Ureter (tissue), 1 donor: Measurements from ENCODE around the gene PDZD8. TPM values are rescaled to one million over a fixed set of nuclear protein-coding genes. Genes with fewer than 3 reads are reported as not detected.
"Not testable (repeated sequence)": the region's sequence is repeated elsewhere in the genome, so short reads cannot be mapped to it uniquely, and the experiment has no call there.

Source experiments
- DNase-seq: peaks from one replicate; pipeline ENCODE4 v3.0.0-alpha.2; 2020; ENCODE audit warnings: low spot score
- total RNA-seq: library from RNA; stranded (reverse); gene quantifications from one replicate; pipeline ENCODE4 v1.2.4, GENCODE V29; 2023
- donor health status: DM: yes; HTN: yes; CAD: no.

PDZD8 gene
- total RNA-seq, 1 donor from 2014 or later = 40.8 TPM

- DNase-seq = peak; percentile 39
These were observed 120.2 kb downstream of the PDZD8 start for GRCh38 chr10:117254774-117255735.

GRCh38 chr10:117254338-117254737 is 120.9 kb downstream of the PDZD8 start:
- DNase-seq = peak; percentile 38

- DNase-seq = peak; percentile 23
These were observed 121.3 kb downstream of the PDZD8 start for GRCh38 chr10:117253908-117254307.

GRCh38 chr10:117250411-117250810 is 124.8 kb downstream of the PDZD8 start:
- no peak for DNase-seq

GRCh38 chr10:117249493-117250093 is 125.6 kb downstream of the PDZD8 start:
- no peak for DNase-seq

GRCh38 chr10:117248750-117249465 is 126.3 kb downstream of the PDZD8 start:
- no peak for DNase-seq

GRCh38 chr10:117246997-117247671 is 128.1 kb downstream of the PDZD8 start:
- no peak for DNase-seq

GRCh38 chr10:117242463-117242832 is 132.8 kb downstream of the PDZD8 start:
- DNase-seq = no peak

GRCh38 chr10:117241541-117242462 is 133.4 kb downstream of the PDZD8 start:
- no peak for DNase-seq

GRCh38 chr10:117240621-117241529 is 134.4 kb downstream of the PDZD8 start, which contains the start of gene SLC18A2:
TSS of gene SLC18A2 (plus strand) at chr10:117241114. CDS start at chr10:117241694, 580 bp downstream.
- DNase-seq = no peak

GRCh38 chr10:117239721-117240620 is 135.3 kb downstream of the PDZD8 start:
- no peak for DNase-seq

- DNase-seq = no peak
These were observed 136.2 kb downstream of the PDZD8 start for GRCh38 chr10:117239051-117239450.

GRCh38 chr10:117237401-117237991 is 137.7 kb downstream of the PDZD8 start:
- DNase-seq = no peak

GRCh38 chr10:117230107-117230506 is 145.1 kb downstream of the PDZD8 start:
- not testable (repeated sequence) for DNase-seq

GRCh38 chr10:117228210-117228609 is 147.0 kb downstream of the PDZD8 start:
- DNase-seq = no peak
